ENCODE results near the gene SLFN5. TPM values are rescaled to one million over a fixed set of nuclear protein-coding genes. Genes with fewer than 3 reads are reported as not detected.

SLFN5 gene
- total RNA-seq, 1 experiment from 2014 or later: 133 TPM

DNA sequence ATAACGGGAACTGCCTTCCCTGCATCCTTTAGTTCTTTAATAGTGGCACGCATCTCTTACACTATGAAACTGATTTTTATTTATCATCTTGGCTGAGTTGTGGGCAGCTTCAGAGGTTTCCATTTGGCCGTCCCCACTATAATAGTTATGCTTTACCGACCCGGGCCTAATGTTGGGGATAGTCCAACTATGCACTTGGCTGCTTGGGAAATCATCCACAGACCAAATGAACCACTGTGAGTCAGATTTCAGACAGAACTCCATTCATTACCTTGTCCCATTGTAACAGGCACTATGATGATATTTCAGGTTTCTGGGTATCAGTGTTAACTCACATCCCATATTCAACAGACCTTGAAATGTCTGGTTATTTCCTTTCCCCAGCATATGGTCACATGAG lies 6.1 kb upstream of the SLFN5 start:
- intact Hi-C loops (cut with micrococcal nuclease): no loop called here
- TF ChIP-seq, protein P1, sequence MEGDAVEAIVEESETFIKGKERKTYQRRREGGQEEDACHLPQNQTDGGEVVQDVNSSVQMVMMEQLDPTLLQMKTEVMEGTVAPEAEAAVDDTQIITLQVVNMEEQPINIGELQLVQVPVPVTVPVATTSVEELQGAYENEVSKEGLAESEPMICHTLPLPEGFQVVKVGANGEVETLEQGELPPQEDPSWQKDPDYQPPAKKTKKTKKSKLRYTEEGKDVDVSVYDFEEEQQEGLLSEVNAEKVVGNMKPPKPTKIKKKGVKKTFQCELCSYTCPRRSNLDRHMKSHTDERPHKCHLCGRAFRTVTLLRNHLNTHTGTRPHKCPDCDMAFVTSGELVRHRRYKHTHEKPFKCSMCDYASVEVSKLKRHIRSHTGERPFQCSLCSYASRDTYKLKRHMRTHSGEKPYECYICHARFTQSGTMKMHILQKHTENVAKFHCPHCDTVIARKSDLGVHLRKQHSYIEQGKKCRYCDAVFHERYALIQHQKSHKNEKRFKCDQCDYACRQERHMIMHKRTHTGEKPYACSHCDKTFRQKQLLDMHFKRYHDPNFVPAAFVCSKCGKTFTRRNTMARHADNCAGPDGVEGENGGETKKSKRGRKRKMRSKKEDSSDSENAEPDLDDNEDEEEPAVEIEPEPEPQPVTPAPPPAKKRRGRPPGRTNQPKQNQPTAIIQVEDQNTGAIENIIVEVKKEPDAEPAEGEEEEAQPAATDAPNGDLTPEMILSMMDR (IDR thresholded peaks at IDR 0.05; ENCODE audit: unreplicated experiment): no peak
- ChIA-PET CTCF (interaction anchor here (0.6 to 2.1 kb wide), 4 partner anchors 8 to 117 kb away, joined by 3 to 5 read pairs (median 3); partner anchors contain the start of gene RAD51D), POLR2A (interaction anchor here (1.8 kb wide), 1 partner anchor 196 kb away, joined by 5 read pairs; the partner anchor contains the start of gene SLFN12)
- no peak for DNase-seq (ENCODE audit: unreplicated experiment)
- BruUV-seq (replicated peaks): no TSS peak
- no peaks in the 10 kb centered on the region for H3K27me3 Mint-ChIP-seq (ENCODE audit: insufficient read depth, unreplicated experiment)
- no peak overlapping the region for H3K4me3 Mint-ChIP-seq (ENCODE audit: unreplicated experiment)
- no peaks in the 10 kb centered on the region for H3K9me3 Mint-ChIP-seq (ENCODE audit: unreplicated experiment)
- H3K4me1 Mint-ChIP-seq (ENCODE audit: insufficient read depth, unreplicated experiment): peaks cover 26% of the 10 kb centered on the region
- no peak overlapping the region for H3K27ac Mint-ChIP-seq (ENCODE audit: low read depth, unreplicated experiment)
- H3K36me3 Mint-ChIP-seq (ENCODE audit: insufficient read depth, unreplicated experiment): no peaks in the 10 kb centered on the region

- TF ChIP-seq, protein P1 (IDR thresholded peaks at IDR 0.05; ENCODE audit: unreplicated experiment): no peak
- intact Hi-C loops (cut with micrococcal nuclease): no loop called here
- Mint-ChIP-seq H3K4me1 (ENCODE audit: insufficient read depth, unreplicated experiment) (peaks cover 30% of the 10 kb centered on the region), H3K9me3 (ENCODE audit: unreplicated experiment) (no peaks in the 10 kb centered on the region), H3K36me3 (ENCODE audit: insufficient read depth, unreplicated experiment) (peaks cover under 1% of the 10 kb centered on the region), H3K27me3 (ENCODE audit: insufficient read depth, unreplicated experiment) (no peaks in the 10 kb centered on the region), H3K27ac (ENCODE audit: low read depth, unreplicated experiment) (no peak overlapping the region), H3K4me3 (ENCODE audit: unreplicated experiment) (no peak overlapping the region)
- POLR2A ChIA-PET: interaction anchor here (0.6 to 1.9 kb wide), 5 partner anchors 15 to 295 kb away, joined by 3 to 8 read pairs (median 5); partner anchors contain the start of gene SLFN12
- no TSS peak for BruUV-seq (replicated peaks)
- CTCF ChIA-PET: interaction anchor here (0.6 to 2.3 kb wide), 6 partner anchors 10 to 91 kb away, joined by 3 to 12 read pairs (median 4); partner anchors contain the start of gene UNC45B
- DNase-seq (ENCODE audit: unreplicated experiment): peak; percentile 39
Observed at GRCh38 chr17:35238821-35239220, 4.1 kb upstream of the SLFN5 start.

DNA sequence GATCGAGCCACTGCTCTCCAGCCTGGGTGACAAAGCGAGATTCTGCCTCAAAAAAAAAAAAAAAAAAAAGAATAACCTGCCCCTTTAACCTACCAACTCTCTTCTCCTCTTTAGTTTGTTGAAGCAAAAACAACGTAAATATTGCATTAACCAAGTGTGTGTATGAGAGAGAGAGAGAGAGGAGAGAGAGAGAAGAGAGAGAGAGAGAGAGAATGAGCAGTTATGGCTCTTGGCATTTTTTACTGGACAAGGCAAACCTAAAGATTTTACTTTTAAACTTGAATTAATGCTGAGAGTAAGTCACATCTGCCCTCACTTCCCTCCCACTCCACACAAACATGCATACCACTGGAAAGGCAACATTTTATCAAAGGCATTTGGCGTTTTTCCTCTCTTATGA lies 3.0 kb upstream of the SLFN5 start:
- H3K27me3 Mint-ChIP-seq (ENCODE audit: insufficient read depth, unreplicated experiment): no peaks in the 10 kb centered on the region
- no peak overlapping the region for H3K27ac Mint-ChIP-seq (ENCODE audit: low read depth, unreplicated experiment)
- peaks cover 40% of the 10 kb centered on the region for H3K4me1 Mint-ChIP-seq (ENCODE audit: insufficient read depth, unreplicated experiment)
- intact Hi-C loops (cut with micrococcal nuclease): loop anchor here (5.0 to 10.0 kb wide), 2 partner anchors 75 to 292 kb away; no protein-coding TSS in a partner anchor
- no peak for DNase-seq (ENCODE audit: unreplicated experiment)
- peaks cover 6% of the 10 kb centered on the region for H3K36me3 Mint-ChIP-seq (ENCODE audit: insufficient read depth, unreplicated experiment)
- CTCF ChIA-PET: interaction anchor here (0.7 to 2.3 kb wide), 5 partner anchors 48 to 296 kb away, joined by 3 to 12 read pairs (median 4); no protein-coding TSS in a partner anchor
- no TSS peak for BruUV-seq (replicated peaks)
- POLR2A ChIA-PET: interaction anchor here (0.7 to 1.1 kb wide), 4 partner anchors 16 to 217 kb away, joined by 3 to 5 read pairs (median 4); no protein-coding TSS in a partner anchor
- H3K4me3 Mint-ChIP-seq (ENCODE audit: unreplicated experiment): peak overlapping the region; percentile 5
- no peaks in the 10 kb centered on the region for H3K9me3 Mint-ChIP-seq (ENCODE audit: unreplicated experiment)
- TF ChIP-seq, protein P1 (IDR thresholded peaks at IDR 0.05; ENCODE audit: unreplicated experiment): no peak

GRCh38 chr17:35240861-35241260 lies 2.0 kb upstream of the SLFN5 start:
- Mint-ChIP-seq H3K4me1 (ENCODE audit: insufficient read depth, unreplicated experiment) (peaks cover 49% of the 10 kb centered on the region), H3K27me3 (ENCODE audit: insufficient read depth, unreplicated experiment) (no peaks in the 10 kb centered on the region), H3K36me3 (ENCODE audit: insufficient read depth, unreplicated experiment) (peaks cover 12% of the 10 kb centered on the region), H3K4me3 (ENCODE audit: unreplicated experiment) (peak overlapping the region; percentile 98), H3K9me3 (ENCODE audit: unreplicated experiment) (no peaks in the 10 kb centered on the region), H3K27ac (ENCODE audit: low read depth, unreplicated experiment) (no peak overlapping the region)
- intact Hi-C loops (cut with micrococcal nuclease): loop anchor here (5.0 to 10.0 kb wide), 2 partner anchors 74 to 291 kb away; no protein-coding TSS in a partner anchor
- CTCF ChIA-PET: interaction anchor here (0.8 to 1.3 kb wide), 5 partner anchors 16 to 306 kb away, joined by 3 to 5 read pairs (median 3); no protein-coding TSS in a partner anchor
- no TSS peak for BruUV-seq (replicated peaks)
- no peak for DNase-seq (ENCODE audit: unreplicated experiment)
- POLR2A ChIA-PET: interaction anchor here (0.6 to 4.4 kb wide), 7 partner anchors 14 to 346 kb away, joined by 3 to 35 read pairs (median 3); partner anchors contain the start of gene SLFN12
- TF ChIP-seq, protein P1 (IDR thresholded peaks at IDR 0.05; ENCODE audit: unreplicated experiment): no peak

Data from MCF 10A (cell line).